GM21367 (cell line): ENCODE measurements around the gene TCFL5.
"Not testable (repeated sequence)": the region's sequence is repeated elsewhere in the genome, so short reads cannot be mapped to it uniquely, and the experiment has no call there.

Source experiments
- ATAC-seq: cut with Tn5 transposase; IDR thresholded peaks from one replicate; pipeline ENCODE4 v1.9.1; 2021; ENCODE audit not compliant: unreplicated experiment

TCFL5 gene

GRCh38 chr20:62880935-62881661, 19.5 kb upstream of the TCFL5 start:
- ATAC-seq, result no peak

- ATAC-seq, result no peak
These were observed 18.7 kb upstream of the TCFL5 start for GRCh38 chr20:62880147-62880934.

- ATAC-seq, result no peak
These were observed 17.9 kb upstream of the TCFL5 start for GRCh38 chr20:62879275-62880146.

GRCh38 chr20:62878244-62879038, 16.8 kb upstream of the TCFL5 start:
- no peak for ATAC-seq

- ATAC-seq, result no peak
These were observed 15.5 kb upstream of the TCFL5 start for GRCh38 chr20:62876902-62877816.

- ATAC-seq, result no peak
These were observed 14.9 kb upstream of the TCFL5 start for GRCh38 chr20:62876501-62876901.

- ATAC-seq, result no peak
These were observed 14.1 kb upstream of the TCFL5 start for GRCh38 chr20:62875419-62876361.

- no peak for ATAC-seq
These were observed 13.3 kb upstream of the TCFL5 start for GRCh38 chr20:62874964-62875344.

GRCh38 chr20:62873681-62874031, 12.0 kb upstream of the TCFL5 start:
- ATAC-seq, result not testable (repeated sequence)

- no peak for ATAC-seq
These were observed 11.7 kb upstream of the TCFL5 start for GRCh38 chr20:62873280-62873679.

GRCh38 chr20:62872862-62873261, 11.2 kb upstream of the TCFL5 start:
- ATAC-seq, result no peak

- ATAC-seq, result no peak
These were observed 10.7 kb upstream of the TCFL5 start for GRCh38 chr20:62872184-62872847.

- ATAC-seq, result no peak
These were observed 2.6 kb upstream of the TCFL5 start for GRCh38 chr20:62864207-62864606.

GRCh38 chr20:62860924-62861691, 514 bp downstream of the TCFL5 start:
- ATAC-seq, result peak; percentile 28

GRCh38 chr20:62860391-62860923, 1.2 kb downstream of the TCFL5 start:
- no peak for ATAC-seq

GRCh38 chr20:62859721-62860120, 1.9 kb downstream of the TCFL5 start:
- no peak for ATAC-seq
